DND-41 (cell line): ENCODE measurements around the gene MCC.

Experiments used
- ATAC-seq: fragments of 200-7000 bp; cut with Tn5 transposase; 3 replicates; pipeline ENCODE4 v1.9.1; 2021; ENCODE audit warnings: low read depth; ENCODE audit not compliant: insufficient read depth
- DNase-seq: peaks from one replicate; pipeline ENCODE4 v3.0.0-alpha.2; 2020
- H2AFZ ChIP-seq: 2 replicates; pipeline ENCODE4 v1.6.0; 2012; ENCODE audit warnings: low read depth, low read length
- H3K27ac ChIP-seq: 2 replicates; pipeline ENCODE4 v1.5.1; 2012; ENCODE audit warnings: low read length, inconsistent platforms
- H3K27me3 ChIP-seq: fragments of 200-600 bp; sonication (generic); 2 replicates; pipeline ENCODE4 v1.6.0; 2012; ENCODE audit warnings: low read length, mild to moderate bottlenecking, inconsistent platforms; ENCODE audit not compliant: insufficient read depth, poor library complexity
- H3K36me3 ChIP-seq: 2 replicates; pipeline ENCODE4 v1.5.1; 2012; ENCODE audit warnings: low read length, inconsistent platforms; ENCODE audit not compliant: insufficient read depth
- H3K4me1 ChIP-seq: 2 replicates; pipeline ENCODE4 v1.5.1; 2012; ENCODE audit warnings: mild to moderate bottlenecking, low read length; ENCODE audit not compliant: insufficient read depth
- H3K4me2 ChIP-seq: 2 replicates; pipeline ENCODE4 v1.6.0; 2012; ENCODE audit warnings: mild to moderate bottlenecking, moderate library complexity, low read length, inconsistent platforms; ENCODE audit not compliant: insufficient read depth
- H3K4me3 ChIP-seq, 2 experiments: fragments of 200-600 bp in 1 of 2; shearing (Covaris generic) in 1 of 2; 2 replicates each; pipeline ENCODE4 v1.5.1; 2012 to 2016; ENCODE audit warnings: inconsistent platforms in 2 of 2, low read length in 2 of 2, mild to moderate bottlenecking in 2 of 2, low read depth in 1 of 2, moderate library complexity in 1 of 2
- H3K79me2 ChIP-seq: 2 replicates; pipeline ENCODE4 v1.6.0; 2012; ENCODE audit warnings: low read length, inconsistent platforms; ENCODE audit not compliant: insufficient read depth
- H3K9ac ChIP-seq: 2 replicates; pipeline ENCODE4 v1.6.0; 2012; ENCODE audit warnings: low read depth, mild to moderate bottlenecking, inconsistent platforms, low read length, moderate library complexity
- H3K9me3 ChIP-seq: 2 replicates; pipeline ENCODE4 v1.5.1; 2012; ENCODE audit warnings: low read length, moderate library complexity, mild to moderate bottlenecking, inconsistent platforms; ENCODE audit not compliant: insufficient read depth, severe bottlenecking
- H4K20me1 ChIP-seq: 2 replicates; pipeline ENCODE4 v1.6.0; 2012; ENCODE audit warnings: low read length; ENCODE audit not compliant: insufficient read depth
- EZH2 ChIP-seq: IDR thresholded peaks from 3 replicates; pipeline ENCODE4 v1.6.1; 2012; ENCODE audit warnings: borderline replicate concordance, low read depth, mild to moderate bottlenecking, moderate library complexity, low read length, inconsistent platforms; ENCODE audit not compliant: severe bottlenecking
- TF ChIP-seq, protein P1 (sequence below): IDR thresholded peaks from 2 replicates; pipeline ENCODE4 v1.5.1; 2012; ENCODE audit warnings: borderline replicate concordance, low read length, moderate library complexity, mild to moderate bottlenecking; ENCODE audit not compliant: poor library complexity, severe bottlenecking; ENCODE audit errors: extremely low read depth

MCC gene

DNA sequence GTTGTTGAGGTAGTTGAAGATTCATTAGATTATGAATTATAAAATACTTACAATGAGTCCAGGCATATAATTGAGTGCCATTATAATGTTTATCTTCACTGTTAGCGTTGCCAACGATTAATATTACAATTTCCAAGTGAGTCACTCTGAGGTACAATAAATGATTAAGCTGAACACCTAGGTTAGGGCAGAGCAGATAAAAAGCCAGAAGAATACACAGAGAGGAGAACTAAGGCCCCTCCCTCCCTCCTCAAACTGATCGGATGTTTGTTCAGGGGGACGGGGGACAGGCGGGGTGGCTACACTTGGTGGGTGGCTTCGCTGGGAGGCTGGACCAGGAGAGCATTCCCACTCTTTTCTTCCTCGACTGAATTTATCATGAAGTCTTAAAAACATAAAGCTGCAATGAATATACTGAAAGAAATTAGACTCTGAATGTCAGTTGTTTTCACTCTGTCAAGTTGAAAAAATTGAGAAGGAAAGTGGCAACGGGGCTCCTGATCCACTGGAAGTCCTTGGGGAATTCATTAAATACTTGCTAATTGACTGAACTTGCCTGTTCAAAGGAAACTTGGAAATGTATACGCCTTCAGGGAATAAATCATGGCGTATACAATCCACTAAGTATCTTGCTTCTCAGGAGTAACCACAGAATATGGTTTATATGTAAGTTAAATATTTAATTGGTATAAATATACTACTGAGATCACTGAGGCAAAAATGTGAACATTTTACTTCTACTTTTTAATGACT, 251.5 kb downstream of the MCC start:
- Histone ChIP-seq H3K79me2 (no peaks in the 10 kb centered on the region), H3K4me3 (no peak overlapping the region), H3K9me3 (no peaks in the 10 kb centered on the region), H3K27me3 (no peaks in the 10 kb centered on the region), H2AFZ (no peak overlapping the region), H3K4me1 (no peaks in the 10 kb centered on the region), H3K4me2 (no peak overlapping the region), H3K9ac (no peak overlapping the region), H4K20me1 (no peaks in the 10 kb centered on the region), H3K27ac (no peak overlapping the region), H3K36me3 (no peaks in the 10 kb centered on the region)
- DNase-seq (no peak), ATAC-seq (no peak)
- TF ChIP-seq, protein P1, sequence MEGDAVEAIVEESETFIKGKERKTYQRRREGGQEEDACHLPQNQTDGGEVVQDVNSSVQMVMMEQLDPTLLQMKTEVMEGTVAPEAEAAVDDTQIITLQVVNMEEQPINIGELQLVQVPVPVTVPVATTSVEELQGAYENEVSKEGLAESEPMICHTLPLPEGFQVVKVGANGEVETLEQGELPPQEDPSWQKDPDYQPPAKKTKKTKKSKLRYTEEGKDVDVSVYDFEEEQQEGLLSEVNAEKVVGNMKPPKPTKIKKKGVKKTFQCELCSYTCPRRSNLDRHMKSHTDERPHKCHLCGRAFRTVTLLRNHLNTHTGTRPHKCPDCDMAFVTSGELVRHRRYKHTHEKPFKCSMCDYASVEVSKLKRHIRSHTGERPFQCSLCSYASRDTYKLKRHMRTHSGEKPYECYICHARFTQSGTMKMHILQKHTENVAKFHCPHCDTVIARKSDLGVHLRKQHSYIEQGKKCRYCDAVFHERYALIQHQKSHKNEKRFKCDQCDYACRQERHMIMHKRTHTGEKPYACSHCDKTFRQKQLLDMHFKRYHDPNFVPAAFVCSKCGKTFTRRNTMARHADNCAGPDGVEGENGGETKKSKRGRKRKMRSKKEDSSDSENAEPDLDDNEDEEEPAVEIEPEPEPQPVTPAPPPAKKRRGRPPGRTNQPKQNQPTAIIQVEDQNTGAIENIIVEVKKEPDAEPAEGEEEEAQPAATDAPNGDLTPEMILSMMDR, result no peak
- TF ChIP-seq EZH2, result no peak

DNA sequence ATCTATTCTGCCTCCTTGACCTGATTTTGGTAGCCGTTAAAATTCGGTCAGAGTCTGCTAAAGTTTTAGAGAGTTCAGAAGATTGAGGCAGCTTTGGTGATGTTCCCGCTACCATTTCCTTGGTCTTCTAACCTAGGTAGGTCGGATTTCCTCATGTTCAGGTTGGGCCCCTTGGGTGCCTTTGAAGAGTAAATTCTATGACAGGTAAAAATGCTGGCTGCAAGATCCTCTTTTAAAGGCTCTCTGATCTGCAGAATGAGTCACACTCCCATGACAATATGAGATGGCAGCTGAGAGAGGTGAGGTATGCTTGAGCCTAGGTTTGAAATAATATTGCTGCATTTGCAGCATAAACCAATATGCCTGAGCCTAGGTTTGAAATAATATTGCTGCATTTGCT, 252.4 kb downstream of the MCC start:
- H3K27me3 ChIP-seq, result no peaks in the 10 kb centered on the region
- no peaks in the 10 kb centered on the region for H3K4me1 ChIP-seq
- TF ChIP-seq, protein P1, result no peak
- TF ChIP-seq EZH2, result no peak
- H3K79me2 ChIP-seq, result no peaks in the 10 kb centered on the region
- no peak overlapping the region for H3K27ac ChIP-seq
- no peaks in the 10 kb centered on the region for H3K36me3 ChIP-seq
- H3K9me3 ChIP-seq, result no peaks in the 10 kb centered on the region
- ATAC-seq (no peak), DNase-seq (no peak)
- no peak overlapping the region for H3K4me2 ChIP-seq
- no peak overlapping the region for H3K4me3 ChIP-seq
- H2AFZ ChIP-seq, result no peak overlapping the region
- H3K9ac ChIP-seq, result no peak overlapping the region
- no peaks in the 10 kb centered on the region for H4K20me1 ChIP-seq

DNA sequence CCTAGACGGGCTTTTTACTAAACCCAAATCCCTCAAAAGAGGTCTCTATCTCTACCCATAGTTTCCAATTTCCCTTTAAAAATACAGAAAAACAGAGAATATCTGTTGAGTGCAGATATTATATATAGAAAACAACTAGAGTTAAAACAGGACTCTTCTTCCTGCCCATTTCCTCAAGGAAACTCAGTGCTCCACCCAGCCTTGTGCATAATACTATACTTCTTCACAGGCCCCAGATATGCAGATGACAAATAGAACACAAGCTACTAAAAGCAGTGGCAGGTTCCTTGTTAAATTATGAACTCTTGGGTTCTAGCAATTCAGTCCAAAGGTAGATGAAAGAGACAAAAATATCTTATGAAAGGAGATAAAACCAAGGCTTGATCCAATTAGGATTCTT, 253.7 kb downstream of the MCC start:
- Histone ChIP-seq H4K20me1 (no peaks in the 10 kb centered on the region), H3K36me3 (no peaks in the 10 kb centered on the region), H3K4me1 (no peaks in the 10 kb centered on the region), H3K4me3 (no peak overlapping the region), H3K4me2 (no peak overlapping the region), H3K9ac (no peak overlapping the region), H3K9me3 (no peaks in the 10 kb centered on the region), H2AFZ (no peak overlapping the region), H3K27ac (no peak overlapping the region), H3K27me3 (no peaks in the 10 kb centered on the region), H3K79me2 (no peaks in the 10 kb centered on the region)
- TF ChIP-seq, protein P1, result no peak
- no peak for TF ChIP-seq EZH2
- ATAC-seq (no peak), DNase-seq (no peak)

DNA sequence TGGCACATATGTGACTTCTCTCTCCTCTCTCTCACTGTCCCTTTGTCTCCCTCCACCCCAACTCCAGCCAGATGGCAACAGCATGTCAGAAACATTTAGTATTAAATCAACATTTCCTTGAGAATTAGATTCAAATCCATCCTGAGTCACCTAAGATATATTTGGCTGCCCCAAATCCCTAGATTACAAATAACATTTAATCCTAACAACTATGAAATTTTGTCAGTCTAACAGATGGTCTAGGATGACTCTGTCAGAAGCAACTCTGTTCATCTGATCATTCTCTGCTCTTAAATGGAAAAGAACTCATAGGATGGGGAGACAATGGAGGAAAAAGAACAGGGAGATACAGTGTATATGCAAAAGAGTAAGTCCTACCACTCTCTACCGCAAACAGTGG, 254.6 kb downstream of the MCC start:
- no peak for DNase-seq
- H3K9me3 ChIP-seq, result no peaks in the 10 kb centered on the region
- no peaks in the 10 kb centered on the region for H3K36me3 ChIP-seq
- H3K27me3 ChIP-seq, result no peaks in the 10 kb centered on the region
- no peaks in the 10 kb centered on the region for H3K79me2 ChIP-seq
- TF ChIP-seq, protein P1, result no peak
- no peak for TF ChIP-seq EZH2
- no peak overlapping the region for H2AFZ ChIP-seq
- H3K4me3 ChIP-seq, result no peak overlapping the region
- no peak overlapping the region for H3K4me2 ChIP-seq
- H3K9ac ChIP-seq, result no peak overlapping the region
- ATAC-seq, result no peak
- no peaks in the 10 kb centered on the region for H3K4me1 ChIP-seq
- no peak overlapping the region for H3K27ac ChIP-seq
- H4K20me1 ChIP-seq, result no peaks in the 10 kb centered on the region
